AG04449 (cell line): ENCODE measurements around the gene SH3RF1.

Source experiments
- CTCF ChIA-PET: fragments of 350-600 bp; formaldehyde crosslinking; extraction: SDS; loops from one replicate; lab custom pipeline; 2021; ENCODE audit warnings: antibody characterized with exemption; lab: Yijun Ruan, JAX
- POLR2A ChIA-PET: fragments of 400-600, 350-600 bp; formaldehyde crosslinking; extraction: SDS; loops from one replicate; lab custom pipeline; 2020; ENCODE audit warnings: antibody characterized with exemption, inconsistent platforms; lab: Yijun Ruan, JAX
- DNase-seq: peaks from one replicate; pipeline ENCODE4 v3.0.0-alpha.2; 2010; ENCODE audit warnings: low read depth, low spot score
- H3K4me3 ChIP-seq: 2 replicates; pipeline ENCODE4 v1.5.1; 2011; ENCODE audit warnings: low read depth, mild to moderate bottlenecking, control low read depth, low read length
- TF ChIP-seq, protein P1 (sequence below): IDR thresholded peaks from one replicate; pipeline ENCODE4 v1.5.1; 2011; ENCODE audit warnings: mild to moderate bottlenecking, moderate library complexity, low read length, control low read depth, inconsistent platforms; ENCODE audit not compliant: insufficient read depth; ENCODE audit errors: missing control alignments

The SH3RF1 gene

GRCh38 chr4:169108303-169108702 lies 162.5 kb downstream of the SH3RF1 start:
- POLR2A ChIA-PET = no interaction called here
- TF ChIP-seq, protein P1, sequence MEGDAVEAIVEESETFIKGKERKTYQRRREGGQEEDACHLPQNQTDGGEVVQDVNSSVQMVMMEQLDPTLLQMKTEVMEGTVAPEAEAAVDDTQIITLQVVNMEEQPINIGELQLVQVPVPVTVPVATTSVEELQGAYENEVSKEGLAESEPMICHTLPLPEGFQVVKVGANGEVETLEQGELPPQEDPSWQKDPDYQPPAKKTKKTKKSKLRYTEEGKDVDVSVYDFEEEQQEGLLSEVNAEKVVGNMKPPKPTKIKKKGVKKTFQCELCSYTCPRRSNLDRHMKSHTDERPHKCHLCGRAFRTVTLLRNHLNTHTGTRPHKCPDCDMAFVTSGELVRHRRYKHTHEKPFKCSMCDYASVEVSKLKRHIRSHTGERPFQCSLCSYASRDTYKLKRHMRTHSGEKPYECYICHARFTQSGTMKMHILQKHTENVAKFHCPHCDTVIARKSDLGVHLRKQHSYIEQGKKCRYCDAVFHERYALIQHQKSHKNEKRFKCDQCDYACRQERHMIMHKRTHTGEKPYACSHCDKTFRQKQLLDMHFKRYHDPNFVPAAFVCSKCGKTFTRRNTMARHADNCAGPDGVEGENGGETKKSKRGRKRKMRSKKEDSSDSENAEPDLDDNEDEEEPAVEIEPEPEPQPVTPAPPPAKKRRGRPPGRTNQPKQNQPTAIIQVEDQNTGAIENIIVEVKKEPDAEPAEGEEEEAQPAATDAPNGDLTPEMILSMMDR = no peak
- CTCF ChIA-PET = interaction anchor here (1.3 kb wide), 1 partner anchor 97 kb away, joined by 3 read pairs; no protein-coding TSS in a partner anchor
- no peak overlapping the region for H3K4me3 ChIP-seq
- no peak for DNase-seq

DNA sequence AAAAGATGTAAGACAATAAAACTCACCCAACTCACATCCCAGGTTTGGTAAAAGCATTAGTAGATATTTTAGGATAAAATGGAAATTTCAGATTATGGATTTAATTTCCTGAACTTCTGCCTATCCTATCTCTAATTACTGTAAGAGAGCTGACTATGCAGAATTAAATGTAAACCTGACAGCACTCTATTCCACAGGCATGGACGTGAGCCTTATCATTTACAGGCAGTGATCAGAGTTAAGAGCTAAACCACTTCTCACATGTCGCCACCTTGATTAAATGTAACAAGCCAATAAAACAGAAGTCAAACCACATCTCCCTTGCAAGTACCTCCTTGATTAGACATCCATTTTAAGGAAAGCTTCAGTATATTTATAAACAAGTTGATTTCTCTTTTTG lies 163.2 kb downstream of the SH3RF1 start:
- H3K4me3 ChIP-seq = no peak overlapping the region
- POLR2A ChIA-PET = no interaction called here
- TF ChIP-seq, protein P1 = no peak
- CTCF ChIA-PET = no interaction called here
- no peak for DNase-seq

DNA sequence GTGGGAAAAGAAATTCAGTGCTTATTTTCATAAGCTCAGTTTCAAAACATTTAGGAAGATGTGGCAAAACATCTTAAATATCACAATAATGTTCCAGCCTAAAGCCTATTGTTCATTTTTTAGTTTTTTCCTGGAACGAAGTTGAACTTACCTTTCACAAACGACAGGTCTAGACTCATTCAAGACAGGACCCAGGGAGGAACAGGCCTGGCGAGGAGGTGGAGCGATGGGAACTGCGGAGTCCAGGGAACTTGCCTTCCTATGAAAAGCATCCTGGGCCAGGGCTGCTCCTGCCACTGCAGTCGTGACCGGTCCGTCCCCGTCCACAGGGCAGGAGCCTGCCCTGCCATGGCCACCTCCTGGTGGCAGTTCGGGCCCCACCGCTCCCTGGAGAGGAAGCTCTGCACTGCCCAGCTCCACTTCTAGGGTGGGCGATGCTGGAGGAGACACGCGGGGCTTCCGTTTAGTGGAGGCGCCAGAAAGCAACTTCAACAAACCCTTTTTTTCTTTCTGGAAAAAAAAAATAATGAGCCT lies 164.0 kb downstream of the SH3RF1 start:
- CTCF ChIA-PET = interaction anchor here (3.6 kb wide), 1 partner anchor 9 kb away, joined by 15 read pairs; no protein-coding TSS in a partner anchor
- TF ChIP-seq, protein P1 = no peak
- H3K4me3 ChIP-seq = no peak overlapping the region
- POLR2A ChIA-PET = no interaction called here
- no peak for DNase-seq

DNA sequence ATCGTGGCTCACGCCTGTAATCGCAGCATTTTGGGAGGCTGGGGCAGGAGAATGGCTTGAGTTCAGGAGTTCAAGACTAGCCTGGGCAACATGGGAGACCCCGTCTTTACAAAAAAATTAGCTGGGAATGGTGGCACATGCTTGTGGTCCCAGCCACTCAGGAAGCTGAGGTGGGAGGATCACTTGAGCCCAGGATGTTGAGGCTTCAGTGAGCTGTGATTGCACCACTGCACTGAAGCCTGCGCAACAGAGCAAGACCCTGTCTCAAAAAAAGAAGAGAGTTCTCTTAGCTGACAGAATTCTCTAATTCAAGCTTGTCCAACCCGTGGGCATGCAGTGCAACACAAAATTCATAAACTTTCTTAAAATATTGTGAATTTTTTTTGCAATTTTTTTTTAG lies 165.1 kb downstream of the SH3RF1 start:
- POLR2A ChIA-PET = interaction anchor here (1.0 kb wide), 1 partner anchor 10 kb away, joined by 3 read pairs; no protein-coding TSS in a partner anchor
- TF ChIP-seq, protein P1 = no peak
- no peak overlapping the region for H3K4me3 ChIP-seq
- CTCF ChIA-PET = interaction anchor here (1.4 to 3.6 kb wide), 2 partner anchors 10 to 12 kb away, joined by 4 to 15 read pairs; no protein-coding TSS in a partner anchor
- DNase-seq = no peak

GRCh38 chr4:169103966-169104412 lies 166.8 kb downstream of the SH3RF1 start:
- H3K4me3 ChIP-seq = no peak overlapping the region
- ChIA-PET POLR2A (no interaction called here), CTCF (interaction anchor here (1.2 to 3.6 kb wide), 2 partner anchors 12 to 166 kb away, joined by 4 to 15 read pairs; no protein-coding TSS in a partner anchor)
- TF ChIP-seq, protein P1 = no peak
- no peak for DNase-seq

GRCh38 chr4:169102026-169102425 lies 168.7 kb downstream of the SH3RF1 start:
- DNase-seq = no peak
- H3K4me3 ChIP-seq = no peak overlapping the region
- TF ChIP-seq, protein P1 = no peak
- POLR2A ChIA-PET = interaction anchor here (0.6 kb wide), 1 partner anchor 31 kb away, joined by 3 read pairs; no protein-coding TSS in a partner anchor
- CTCF ChIA-PET = interaction anchor here (0.7 kb wide), 1 partner anchor 78 kb away, joined by 3 read pairs; no protein-coding TSS in a partner anchor
